Measurements from ENCODE around the gene HOOK1.
"Not testable (repeated sequence)": the region's sequence is repeated elsewhere in the genome, so short reads cannot be mapped to it uniquely, and the experiment has no call there.

GRCh38 chr1:59855297-59855696, 40.5 kb downstream of the HOOK1 start:
- TF ChIP-seq EZH2 (IDR thresholded peaks at IDR 0.05; ENCODE audit: low read length); CTCF (optimal IDR thresholded peaks at IDR 0.05 in 1 of 3, IDR thresholded peaks at IDR 0.05 in 1 of 3, conservative IDR thresholded peaks at IDR 0.05 in 1 of 3; ENCODE audit: extremely low read depth in 1 of 3, insufficient read depth in 2 of 3, low read length in 3 of 3): not testable (repeated sequence)

Data from keratinocyte (primary cell).